HG03045 (cell line): ENCODE results near the gene HSD3B7.

Source experiments
- ATAC-seq: cut with Tn5 transposase; IDR thresholded peaks from one replicate; pipeline ENCODE4 v1.9.1; 2021; ENCODE audit warnings: mild to moderate bottlenecking, moderate library complexity; ENCODE audit not compliant: unreplicated experiment

Gene HSD3B7

GRCh38 chr16:30956601-30957455 lies 28.2 kb upstream of the HSD3B7 start:
- ATAC-seq = peak; percentile 46

GRCh38 chr16:30957456-30958174 lies 27.4 kb upstream of the HSD3B7 start, which contains the start of gene SETD1A:
TSS of gene SETD1A (plus strand) at chr16:30957754. CDS start at chr16:30958732, 978 bp downstream.
- peak; percentile 68 for ATAC-seq

DNA sequence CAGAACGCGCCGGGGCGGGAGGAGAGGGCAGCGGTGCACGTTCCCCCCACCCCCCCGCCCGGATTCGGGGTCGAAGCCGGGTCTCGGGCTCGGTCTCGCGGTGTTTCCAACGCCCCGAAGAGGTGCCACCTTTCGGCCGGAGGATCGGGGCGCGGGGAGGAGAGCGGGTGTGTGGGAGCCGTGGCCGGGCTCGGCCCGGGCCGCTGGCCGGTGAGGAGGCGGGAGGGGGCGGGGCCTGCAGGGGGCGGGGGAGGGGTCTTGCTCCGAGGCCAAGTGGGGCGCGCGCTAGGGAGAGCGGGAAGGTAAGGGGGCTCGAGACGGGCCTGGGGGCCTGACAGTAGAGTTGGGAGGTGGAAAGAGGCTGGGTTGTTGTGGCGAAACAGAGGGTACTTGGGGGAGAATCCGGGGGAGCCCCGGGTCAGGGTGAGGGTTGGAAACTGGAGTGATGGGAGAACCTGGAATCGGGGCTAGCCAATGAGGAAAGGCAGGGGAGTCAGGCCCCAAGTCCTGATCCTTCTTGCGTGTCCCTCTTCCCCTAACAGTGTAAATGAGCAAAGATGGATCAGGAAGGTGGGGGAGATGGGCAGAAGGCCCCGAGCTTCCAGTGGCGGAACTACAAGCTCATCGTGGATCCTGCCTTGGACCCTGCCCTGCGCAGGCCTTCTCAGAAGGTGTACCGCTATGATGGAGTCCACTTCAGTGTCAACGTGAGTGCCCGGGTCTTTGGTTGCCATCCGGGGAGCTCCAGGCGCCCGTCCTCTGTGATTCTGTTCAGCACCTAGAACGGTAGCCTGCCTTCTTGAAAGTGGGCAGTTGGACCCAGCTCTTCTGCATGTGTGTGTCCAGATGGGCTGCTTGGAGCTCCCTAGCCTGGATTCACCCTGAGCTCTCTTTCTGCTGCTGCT lies 26.6 kb upstream of the HSD3B7 start:
- peak; percentile 24 for ATAC-seq

- ATAC-seq = no peak
These were observed 23.6 kb upstream of the HSD3B7 start for GRCh38 chr16:30961384-30961783.

DNA sequence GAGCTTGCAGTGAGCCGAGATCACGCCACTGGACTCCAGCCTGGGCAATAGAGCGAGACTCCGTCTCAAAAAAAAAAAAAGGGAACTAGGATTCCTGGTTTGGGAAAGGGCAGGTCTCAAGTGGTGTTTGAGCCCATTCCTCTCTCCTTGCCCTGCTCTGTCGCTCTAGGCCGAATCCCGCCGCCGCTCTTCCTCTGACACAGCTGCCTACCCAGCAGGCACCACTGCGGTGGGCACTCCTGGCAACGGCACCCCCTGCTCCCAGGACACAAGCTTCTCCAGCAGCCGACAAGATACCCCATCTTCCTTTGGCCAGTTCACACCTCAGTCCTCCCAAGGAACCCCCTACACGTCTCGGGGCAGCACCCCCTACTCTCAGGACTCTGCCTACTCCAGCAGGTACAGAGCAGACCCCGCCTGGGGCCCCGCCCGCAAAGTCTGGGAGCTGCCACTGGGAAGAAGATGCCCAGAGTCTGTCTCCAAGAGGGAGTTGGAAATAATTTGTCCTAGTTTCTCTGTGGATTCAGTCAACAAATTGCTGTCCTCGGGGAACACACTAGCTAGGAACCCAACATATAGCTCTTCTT lies 21.0 kb upstream of the HSD3B7 start:
- no peak for ATAC-seq

GRCh38 chr16:30964574-30965226 lies 20.3 kb upstream of the HSD3B7 start:
- ATAC-seq = no peak

DNA sequence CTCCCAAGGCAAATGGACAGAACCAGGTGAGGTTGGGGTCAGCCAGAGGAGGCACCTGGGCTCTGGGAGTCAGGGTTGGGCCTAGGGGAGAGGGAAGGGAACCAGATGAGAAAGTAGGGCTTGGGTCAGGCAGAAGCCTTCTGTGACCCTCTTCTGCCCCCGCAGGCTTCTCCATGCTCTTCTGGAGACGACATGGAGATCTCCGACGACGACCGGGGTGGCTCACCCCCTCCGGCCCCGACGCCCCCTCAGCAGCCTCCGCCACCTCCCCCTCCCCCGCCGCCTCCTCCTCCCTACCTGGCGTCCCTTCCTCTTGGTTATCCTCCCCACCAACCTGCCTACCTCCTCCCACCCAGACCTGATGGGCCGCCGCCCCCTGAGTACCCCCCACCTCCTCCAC lies 19.6 kb upstream of the HSD3B7 start:
- no peak for ATAC-seq

GRCh38 chr16:30966033-30966619 lies 18.9 kb upstream of the HSD3B7 start:
- ATAC-seq = no peak

GRCh38 chr16:30967795-30968194 lies 17.2 kb upstream of the HSD3B7 start:
- ATAC-seq = no peak

DNA sequence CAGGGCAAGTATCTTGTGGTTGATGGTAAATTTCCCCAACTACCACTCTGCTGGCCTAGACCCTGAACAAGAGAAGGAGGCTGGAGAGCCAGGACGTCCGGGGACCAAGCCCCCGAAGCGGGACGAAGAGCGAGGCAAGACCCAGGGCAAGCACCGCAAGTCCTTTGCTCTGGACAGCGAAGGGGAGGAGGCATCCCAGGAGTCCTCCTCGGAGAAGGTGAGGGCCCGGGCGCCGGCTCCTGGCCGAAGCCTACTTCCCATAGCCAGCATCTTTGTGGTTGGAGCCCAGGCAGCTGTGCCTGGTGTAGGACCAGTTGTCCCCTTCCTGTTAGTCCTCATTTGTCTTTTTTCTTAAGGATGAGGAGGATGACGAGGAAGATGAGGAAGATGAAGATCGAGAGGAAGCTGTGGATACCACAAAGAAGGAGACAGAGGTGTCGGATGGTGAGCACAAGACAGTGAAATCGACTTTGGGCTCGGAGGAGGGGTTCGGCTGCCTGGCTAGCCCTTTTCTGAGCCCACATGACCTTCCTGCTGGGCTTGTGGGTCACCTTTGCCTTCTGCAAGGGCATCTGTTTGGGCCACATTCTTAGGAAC lies 15.7 kb upstream of the HSD3B7 start:
- no peak for ATAC-seq

DNA sequence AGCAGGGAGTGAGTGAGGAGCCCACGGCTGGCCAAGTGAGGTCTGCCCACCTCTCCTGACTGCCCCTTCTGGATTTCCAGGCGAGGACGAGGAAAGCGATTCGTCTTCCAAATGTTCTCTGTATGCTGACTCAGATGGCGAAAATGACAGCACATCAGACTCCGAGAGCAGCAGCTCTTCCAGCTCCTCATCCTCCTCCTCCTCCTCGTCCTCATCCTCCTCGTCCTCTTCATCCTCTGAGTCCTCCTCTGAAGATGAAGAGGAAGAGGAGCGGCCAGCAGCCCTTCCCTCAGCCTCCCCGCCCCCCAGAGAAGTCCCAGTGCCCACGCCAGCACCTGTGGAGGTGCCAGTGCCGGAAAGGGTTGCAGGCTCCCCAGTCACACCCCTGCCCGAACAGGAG lies 13.7 kb upstream of the HSD3B7 start:
- no peak for ATAC-seq

GRCh38 chr16:30972872-30973271 lies 12.1 kb upstream of the HSD3B7 start:
- no peak for ATAC-seq

GRCh38 chr16:30974348-30974747 lies 10.7 kb upstream of the HSD3B7 start:
- no peak for ATAC-seq

DNA sequence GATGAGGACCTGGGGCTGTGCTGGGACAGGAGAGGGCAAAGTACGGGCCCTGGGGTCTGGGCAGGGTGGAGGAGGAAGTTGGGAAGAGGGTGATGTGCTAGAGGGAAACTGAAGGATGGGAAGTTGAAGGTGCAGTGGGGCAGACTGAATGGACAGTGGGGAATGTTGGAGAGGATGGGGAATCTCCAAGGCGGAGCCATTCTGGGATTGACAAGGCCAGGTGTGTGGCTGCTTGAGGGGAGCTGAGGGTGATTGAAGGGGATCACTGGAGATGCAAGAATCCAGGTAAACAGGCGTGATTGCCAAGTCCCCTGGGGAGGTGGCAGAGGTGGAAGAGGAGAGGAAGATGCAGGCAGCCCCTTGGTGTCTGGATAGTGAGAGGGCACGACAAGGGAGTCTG lies 8.5 kb upstream of the HSD3B7 start:
- no peak for ATAC-seq

- ATAC-seq = no peak
These were observed 7.5 kb upstream of the HSD3B7 start for GRCh38 chr16:30977502-30977901.

GRCh38 chr16:30979170-30980022 lies 5.6 kb upstream of the HSD3B7 start:
- no peak for ATAC-seq

GRCh38 chr16:30980023-30980371 lies 5.0 kb upstream of the HSD3B7 start:
- ATAC-seq = no peak

DNA sequence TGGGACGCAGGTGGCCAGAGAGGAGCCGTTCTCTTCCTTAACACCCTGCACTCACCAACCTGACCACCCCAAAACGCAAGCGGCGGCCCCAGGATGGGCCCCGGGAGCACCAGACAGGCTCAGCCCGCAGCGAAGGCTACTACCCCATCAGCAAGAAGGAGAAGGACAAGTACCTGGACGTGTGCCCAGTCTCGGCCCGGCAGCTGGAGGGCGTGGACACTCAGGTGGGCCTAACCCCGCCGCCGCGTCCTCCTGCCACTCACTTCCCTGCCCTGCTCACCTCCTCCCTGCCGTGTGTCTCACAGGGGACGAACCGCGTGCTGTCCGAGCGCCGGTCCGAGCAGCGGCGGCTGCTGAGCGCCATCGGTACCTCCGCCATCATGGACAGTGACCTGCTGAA lies 4.6 kb upstream of the HSD3B7 start:
- ATAC-seq = no peak

GRCh38 chr16:30980959-30981358 lies 4.0 kb upstream of the HSD3B7 start:
- ATAC-seq = no peak
